A673 (cell line): ENCODE measurements around the gene LRRC4.

Source experiments
- EZH2 ChIP-seq: fragments of 200-600 bp; sonication (generic); IDR thresholded peaks from 2 replicates; pipeline ENCODE4 v1.6.1; 2017; ENCODE audit warnings: borderline replicate concordance, low read depth, mild to moderate bottlenecking, mixed read lengths, antibody characterized with exemption, low read length; ENCODE audit not compliant: poor library complexity, severe bottlenecking
- TF ChIP-seq, protein P1 (sequence below): fragments of 300-800, 200-600 bp; sonication (generic); conservative IDR thresholded peaks from 2 replicates; pipeline ENCODE4 v1.5.1; 2017; ENCODE audit warnings: low read depth, mild to moderate bottlenecking, antibody characterized with exemption, low read length, moderate library complexity, mixed read lengths

DNA sequence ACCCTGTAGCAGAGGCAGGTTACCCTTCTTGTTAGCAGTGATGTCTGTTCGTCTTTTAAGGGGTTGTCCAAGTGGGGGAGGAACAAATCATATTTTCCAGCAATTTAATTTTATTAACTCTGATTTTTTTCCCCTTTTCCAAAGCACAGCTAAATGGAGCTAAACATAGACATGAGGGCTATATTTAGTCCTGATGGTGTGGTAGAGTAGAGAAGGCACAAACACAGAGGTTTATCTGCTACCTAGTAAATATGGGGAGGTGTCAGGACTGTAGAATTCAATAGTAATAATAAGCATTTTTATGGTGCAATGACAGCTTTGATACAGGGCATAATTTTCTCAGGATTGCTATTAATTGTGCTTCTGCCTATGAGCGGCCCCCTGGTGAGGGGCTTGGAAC lies 22.5 kb downstream of the LRRC4 start:
- TF ChIP-seq, protein P1, sequence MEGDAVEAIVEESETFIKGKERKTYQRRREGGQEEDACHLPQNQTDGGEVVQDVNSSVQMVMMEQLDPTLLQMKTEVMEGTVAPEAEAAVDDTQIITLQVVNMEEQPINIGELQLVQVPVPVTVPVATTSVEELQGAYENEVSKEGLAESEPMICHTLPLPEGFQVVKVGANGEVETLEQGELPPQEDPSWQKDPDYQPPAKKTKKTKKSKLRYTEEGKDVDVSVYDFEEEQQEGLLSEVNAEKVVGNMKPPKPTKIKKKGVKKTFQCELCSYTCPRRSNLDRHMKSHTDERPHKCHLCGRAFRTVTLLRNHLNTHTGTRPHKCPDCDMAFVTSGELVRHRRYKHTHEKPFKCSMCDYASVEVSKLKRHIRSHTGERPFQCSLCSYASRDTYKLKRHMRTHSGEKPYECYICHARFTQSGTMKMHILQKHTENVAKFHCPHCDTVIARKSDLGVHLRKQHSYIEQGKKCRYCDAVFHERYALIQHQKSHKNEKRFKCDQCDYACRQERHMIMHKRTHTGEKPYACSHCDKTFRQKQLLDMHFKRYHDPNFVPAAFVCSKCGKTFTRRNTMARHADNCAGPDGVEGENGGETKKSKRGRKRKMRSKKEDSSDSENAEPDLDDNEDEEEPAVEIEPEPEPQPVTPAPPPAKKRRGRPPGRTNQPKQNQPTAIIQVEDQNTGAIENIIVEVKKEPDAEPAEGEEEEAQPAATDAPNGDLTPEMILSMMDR, result no peak
- TF ChIP-seq EZH2, result no peak
